Natural killer cell treated with Interleukin-12 subunit alpha and Interleukin-12 subunit beta and Interleukin-15 and Interleukin-18, amount 100 ng/mL, for 72 hours (primary cell): ENCODE measurements around the gene ADGRV1. TPM values are rescaled to one million over a fixed set of nuclear protein-coding genes. Genes with fewer than 3 reads are reported as not detected.
"Not testable (repeated sequence)": the region's sequence is repeated elsewhere in the genome, so short reads cannot be mapped to it uniquely, and the experiment has no call there.

Experiments used
- ATAC-seq, 2 donors: fragments of 150-1000 bp; cut with Tn5 transposase in 1 of 2; sonication (Bioruptor Pico), chemical (Tn5 transposase) in 1 of 2; 2 replicates each; pipeline ENCODE4 v1.10.0; 2021
- DNase-seq: peaks from one replicate; pipeline ENCODE4 v3.0.0; 2022; ENCODE audit warnings: low spot score
- H3K27ac Mint-ChIP-seq, 2 donors: 1 replicate in 1 of 2; 2 replicates in 1 of 2; pipeline ENCODE4 v1.8.0; 2022; ENCODE audit warnings: mixed read lengths in 2 of 2, mild to moderate bottlenecking in 1 of 2, moderate library complexity in 1 of 2
- H3K27me3 Mint-ChIP-seq, 2 donors: 1 replicate in 1 of 2; 2 replicates in 1 of 2; pipeline ENCODE4 v1.8.0; 2022; ENCODE audit warnings: mixed read lengths in 2 of 2
- H3K36me3 Mint-ChIP-seq: one replicate; pipeline ENCODE4 v1.8.0; 2022; ENCODE audit warnings: mixed read lengths
- H3K4me1 Mint-ChIP-seq, 2 donors: 1 replicate in 1 of 2; 2 replicates in 1 of 2; pipeline ENCODE4 v1.8.0; 2022; ENCODE audit warnings: low read depth in 2 of 2, mixed read lengths in 2 of 2, mild to moderate bottlenecking in 1 of 2
- H3K4me3 Mint-ChIP-seq: one replicate; pipeline ENCODE4 v1.8.0; 2022; ENCODE audit warnings: mixed read lengths
- H3K9me3 Mint-ChIP-seq: 2 replicates; pipeline ENCODE4 v1.8.0; 2022; ENCODE audit warnings: mixed read lengths
- total RNA-seq, 2 donors: library from RNA; stranded (reverse); gene quantifications; one replicate each; pipeline ENCODE4 v1.2.3, GENCODE V29; 2022

The ADGRV1 gene
- total RNA-seq, 2 donors from 2014 or later = 0.33 TPM; not detected in 1

- no peak overlapping the region for H3K27ac Mint-ChIP-seq
- H3K27me3 Mint-ChIP-seq = no peaks in the 10 kb centered on the region
- H3K4me1 Mint-ChIP-seq = no peaks in the 10 kb centered on the region
- no peaks in the 10 kb centered on the region for H3K9me3 Mint-ChIP-seq
- no peaks in the 10 kb centered on the region for H3K36me3 Mint-ChIP-seq
- ATAC-seq (no peak), DNase-seq (no peak)
- no peak overlapping the region for H3K4me3 Mint-ChIP-seq
Observed at GRCh38 chr5:90983711-90984124, 425.1 kb downstream of the ADGRV1 start.

DNA sequence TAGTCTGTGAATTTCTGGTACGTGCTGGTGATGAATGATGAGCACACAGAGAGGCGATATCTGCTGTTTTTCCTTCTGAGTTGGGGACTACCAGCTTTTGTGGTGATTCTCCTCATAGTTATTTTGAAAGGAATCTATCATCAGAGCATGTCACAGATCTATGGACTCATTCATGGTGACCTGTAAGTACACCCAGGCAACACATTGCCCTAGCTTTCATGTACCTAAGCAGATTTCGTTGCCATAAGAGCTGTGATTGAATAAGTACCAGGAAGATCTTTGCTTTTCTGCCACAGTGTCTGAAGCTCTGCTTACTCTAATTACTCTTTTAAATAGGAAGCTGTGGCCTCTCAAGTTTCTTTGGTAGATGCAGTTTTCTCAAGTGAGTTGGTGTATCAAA lies 426.7 kb downstream of the ADGRV1 start:
- Mint-ChIP-seq H3K4me1 (no peaks in the 10 kb centered on the region), H3K9me3 (no peaks in the 10 kb centered on the region), H3K4me3 (no peak overlapping the region), H3K27me3 (peaks cover 3 to 6% of the 10 kb centered on the region in 2 donors), H3K36me3 (no peaks in the 10 kb centered on the region), H3K27ac (no peak overlapping the region)
- ATAC-seq (no peak), DNase-seq (no peak)

DNA sequence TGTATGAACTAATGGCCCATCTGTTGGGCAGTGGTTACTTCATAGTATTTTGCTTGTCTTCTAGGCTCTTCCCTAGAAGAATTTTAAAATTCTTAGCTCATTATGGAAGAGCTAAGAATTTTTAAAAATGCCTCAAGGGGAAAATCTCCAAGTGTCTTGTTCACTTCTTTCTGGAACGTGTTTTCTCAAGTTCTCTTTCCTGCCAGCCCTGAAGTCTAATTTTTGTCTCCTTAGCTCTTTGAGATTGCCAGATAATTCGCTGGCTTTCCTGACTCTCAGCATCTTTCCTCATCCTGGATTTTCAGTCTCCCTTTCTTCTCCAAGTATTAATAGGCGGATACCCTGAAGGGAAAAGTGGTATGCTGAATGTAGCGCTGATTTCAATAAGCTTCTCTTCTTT lies 429.1 kb downstream of the ADGRV1 start:
- no peaks in the 10 kb centered on the region for H3K36me3 Mint-ChIP-seq
- peaks cover 3 to 6% of the 10 kb centered on the region in 2 donors for H3K27me3 Mint-ChIP-seq
- DNase-seq (no peak), ATAC-seq (no peak)
- H3K4me3 Mint-ChIP-seq = no peak overlapping the region
- no peaks in the 10 kb centered on the region for H3K4me1 Mint-ChIP-seq
- H3K9me3 Mint-ChIP-seq = no peaks in the 10 kb centered on the region
- H3K27ac Mint-ChIP-seq = no peak overlapping the region

- ATAC-seq (no peak), DNase-seq (no peak)
- Mint-ChIP-seq H3K27ac (no peak overlapping the region), H3K4me3 (no peak overlapping the region), H3K9me3 (peaks cover 4% of the 10 kb centered on the region), H3K4me1 (no peaks in the 10 kb centered on the region), H3K36me3 (peaks cover 9% of the 10 kb centered on the region), H3K27me3 (peaks cover 6 to 9% of the 10 kb centered on the region in 2 donors)
Observed at GRCh38 chr5:90991201-90991600, 432.6 kb downstream of the ADGRV1 start.

DNA sequence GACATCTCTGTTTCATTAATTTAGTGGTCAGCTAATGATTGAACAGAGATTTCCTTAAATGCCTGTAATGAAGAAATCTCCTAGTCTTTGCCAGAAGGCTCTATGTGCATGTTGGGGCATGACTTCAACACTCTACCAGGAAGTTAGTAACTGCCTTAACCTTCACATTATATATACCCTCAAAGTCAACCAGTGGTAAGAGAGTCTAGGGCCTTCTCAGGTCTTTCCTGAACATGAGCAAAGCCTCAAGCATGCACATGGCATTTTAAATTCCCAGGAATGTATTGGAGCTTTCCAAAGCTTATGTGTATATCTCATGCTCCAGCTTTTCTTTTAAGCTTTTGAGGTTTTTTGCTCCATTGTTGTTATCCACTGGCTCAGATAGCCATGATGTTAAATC lies 436.2 kb downstream of the ADGRV1 start:
- no peak for DNase-seq
- Mint-ChIP-seq H3K9me3 (peaks cover 4% of the 10 kb centered on the region), H3K4me3 (no peak overlapping the region)

GRCh38 chr5:90996089-90996488 lies 437.5 kb downstream of the ADGRV1 start:
- ATAC-seq (no peak), DNase-seq (peak; percentile 58)
- H3K9me3 Mint-ChIP-seq = peaks cover 4% of the 10 kb centered on the region
- no peak overlapping the region for H3K27ac Mint-ChIP-seq
- peaks cover 9% of the 10 kb centered on the region for H3K36me3 Mint-ChIP-seq
- peaks cover 0 to 6% of the 10 kb centered on the region in 2 donors for H3K27me3 Mint-ChIP-seq
- H3K4me3 Mint-ChIP-seq = no peak overlapping the region
- H3K4me1 Mint-ChIP-seq = no peaks in the 10 kb centered on the region

More for the DNA sequence above, 436.2 kb downstream of the ADGRV1 start:
- peaks cover 0 to 6% of the 10 kb centered on the region in 2 donors for H3K27me3 Mint-ChIP-seq
- no peaks in the 10 kb centered on the region for H3K4me1 Mint-ChIP-seq
- H3K36me3 Mint-ChIP-seq = peaks cover 9% of the 10 kb centered on the region
- ATAC-seq = no peak
- H3K27ac Mint-ChIP-seq = no peak overlapping the region

DNA sequence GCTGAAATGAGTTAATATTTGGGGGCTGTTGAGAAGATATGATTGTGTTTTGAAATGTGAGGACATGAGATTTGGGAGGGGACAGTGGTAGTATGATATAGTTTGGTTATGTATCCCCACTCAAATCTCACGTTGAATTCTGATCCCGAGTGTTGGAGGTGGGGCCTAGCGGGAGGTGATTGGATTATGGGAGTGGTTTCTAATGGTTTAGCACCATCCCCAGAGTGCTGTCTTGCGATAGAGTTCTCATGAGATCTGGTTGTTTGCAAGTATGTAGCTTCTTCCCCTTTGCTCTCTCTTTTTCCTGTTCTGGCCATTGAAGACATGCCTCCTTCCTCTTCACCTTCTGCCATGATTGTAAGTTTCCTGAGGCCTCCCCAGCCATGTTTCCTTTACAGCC lies 438.5 kb downstream of the ADGRV1 start:
- Mint-ChIP-seq H3K27me3 (peaks cover 0 to 6% of the 10 kb centered on the region in 2 donors), H3K27ac (no peak overlapping the region), H3K9me3 (peaks cover 4% of the 10 kb centered on the region), H3K4me3 (no peak overlapping the region), H3K4me1 (no peaks in the 10 kb centered on the region), H3K36me3 (peaks cover 9% of the 10 kb centered on the region)
- ATAC-seq (no peak), DNase-seq (no peak)

GRCh38 chr5:91000743-91001142 lies 442.1 kb downstream of the ADGRV1 start:
- Mint-ChIP-seq H3K27me3 (peaks cover 3 to 8% of the 10 kb centered on the region in 2 donors), H3K36me3 (peaks cover under 1% of the 10 kb centered on the region), H3K9me3 (no peaks in the 10 kb centered on the region), H3K4me3 (no peak overlapping the region), H3K4me1 (no peaks in the 10 kb centered on the region), H3K27ac (no peak overlapping the region)
- ATAC-seq (no peak), DNase-seq (no peak)

- H3K36me3 Mint-ChIP-seq = no peaks in the 10 kb centered on the region
- no peak overlapping the region for H3K4me3 Mint-ChIP-seq
Observed at GRCh38 chr5:91006713-91007112, 448.1 kb downstream of the ADGRV1 start.

DNA sequence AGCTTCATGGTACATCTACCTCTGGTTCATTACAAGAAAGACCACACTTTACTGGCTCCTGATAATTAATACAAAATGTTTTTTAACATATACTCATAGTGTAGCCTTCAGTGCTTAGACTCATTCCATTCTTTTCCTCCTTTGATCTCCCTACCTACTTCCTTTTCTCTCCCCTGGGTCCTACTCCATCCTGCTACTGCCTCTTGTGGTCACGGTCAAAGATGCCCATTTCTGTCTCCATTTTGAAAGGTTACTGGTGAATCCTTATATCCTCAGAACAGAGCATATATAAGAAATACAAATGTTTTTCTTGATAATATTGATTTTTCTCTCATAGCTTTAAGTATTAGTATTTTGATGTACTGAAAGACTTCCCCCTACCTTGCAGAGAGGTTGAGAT lies 448.7 kb downstream of the ADGRV1 start:
- H3K4me1 Mint-ChIP-seq = no peaks in the 10 kb centered on the region
- no peaks in the 10 kb centered on the region for H3K36me3 Mint-ChIP-seq
- DNase-seq = no peak
- no peaks in the 10 kb centered on the region for H3K9me3 Mint-ChIP-seq
- peaks cover 9 to 28% of the 10 kb centered on the region in 2 donors for H3K27me3 Mint-ChIP-seq
- ATAC-seq = no peak
- H3K4me3 Mint-ChIP-seq = no peak overlapping the region
- no peak overlapping the region for H3K27ac Mint-ChIP-seq

More at GRCh38 chr5:91006713-91007112, 448.1 kb downstream of the ADGRV1 start:
- H3K27me3 Mint-ChIP-seq = peaks cover 4 to 23% of the 10 kb centered on the region in 2 donors
- no peaks in the 10 kb centered on the region for H3K9me3 Mint-ChIP-seq
- no peak for ATAC-seq
- no peaks in the 10 kb centered on the region for H3K4me1 Mint-ChIP-seq
- H3K27ac Mint-ChIP-seq = no peak overlapping the region
- DNase-seq = no peak

DNA sequence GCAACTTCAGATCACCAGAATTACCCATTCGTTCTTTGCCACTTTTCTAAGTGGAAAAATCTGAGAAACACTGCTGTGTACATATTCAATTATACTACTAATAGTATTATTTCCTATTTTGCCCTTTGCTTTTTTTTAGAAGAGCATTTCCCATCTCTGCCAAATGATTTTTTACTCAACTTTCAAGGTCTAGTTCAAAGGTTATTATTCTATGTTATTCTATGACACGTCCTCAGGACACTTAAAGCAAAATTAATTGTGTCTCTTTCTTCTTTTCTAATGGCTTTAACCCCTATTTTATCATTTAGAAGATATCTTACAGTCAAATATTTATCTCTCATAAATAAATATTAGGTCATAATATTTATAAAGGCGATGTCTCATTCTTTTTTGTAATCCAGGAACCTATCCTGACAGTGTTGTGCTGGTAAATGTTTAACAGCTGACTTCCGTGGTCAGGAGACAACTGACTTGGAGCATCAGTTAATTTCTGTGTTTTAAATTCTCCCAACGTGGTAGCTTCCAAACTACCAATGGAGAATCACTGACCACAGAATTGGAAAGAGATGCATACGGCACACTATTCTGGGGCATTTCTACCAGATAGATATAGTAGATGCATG lies 449.3 kb downstream of the ADGRV1 start:
- no peak for ATAC-seq
- Mint-ChIP-seq H3K27me3 (peaks cover 9 to 31% of the 10 kb centered on the region in 2 donors), H3K9me3 (no peaks in the 10 kb centered on the region), H3K27ac (no peak overlapping the region), H3K4me3 (no peak overlapping the region), H3K36me3 (no peaks in the 10 kb centered on the region), H3K4me1 (no peaks in the 10 kb centered on the region)
- DNase-seq = no peak

DNA sequence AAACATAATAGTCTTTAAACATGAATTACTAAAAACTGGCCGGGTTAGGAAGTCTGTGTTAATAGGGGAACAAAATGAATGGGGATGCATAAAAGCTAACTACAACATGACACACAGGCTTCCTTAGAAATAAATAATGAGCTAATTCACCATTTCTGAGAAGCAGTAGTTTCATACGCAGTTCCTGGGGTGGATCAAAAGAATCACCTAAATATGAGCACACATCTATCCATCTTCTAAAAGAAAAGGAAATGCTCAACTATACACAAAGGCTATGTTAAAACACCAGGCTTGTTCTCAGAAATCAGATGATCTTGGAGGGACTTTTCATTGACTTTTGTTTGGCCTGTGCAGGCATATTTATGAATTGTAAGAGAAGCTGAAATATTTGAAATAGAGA lies 451.5 kb downstream of the ADGRV1 start:
- peaks cover 4% of the 10 kb centered on the region for H3K9me3 Mint-ChIP-seq

GRCh38 chr5:91011029-91011428 lies 452.4 kb downstream of the ADGRV1 start:
- Mint-ChIP-seq H3K4me1 (no peaks in the 10 kb centered on the region), H3K4me3 (no peak overlapping the region), H3K27ac (no peak overlapping the region), H3K36me3 (peaks cover 12% of the 10 kb centered on the region), H3K27me3 (peaks cover 22 to 42% of the 10 kb centered on the region in 2 donors), H3K9me3 (peaks cover 8% of the 10 kb centered on the region)
- ATAC-seq (no peak), DNase-seq (no peak)

More for the DNA sequence above, 451.5 kb downstream of the ADGRV1 start:
- Mint-ChIP-seq H3K36me3 (peaks cover 4% of the 10 kb centered on the region), H3K27me3 (peaks cover 17 to 33% of the 10 kb centered on the region in 2 donors), H3K27ac (no peak overlapping the region), H3K4me3 (no peak overlapping the region), H3K4me1 (no peaks in the 10 kb centered on the region)
- no peak for DNase-seq
- no peak for ATAC-seq

DNA sequence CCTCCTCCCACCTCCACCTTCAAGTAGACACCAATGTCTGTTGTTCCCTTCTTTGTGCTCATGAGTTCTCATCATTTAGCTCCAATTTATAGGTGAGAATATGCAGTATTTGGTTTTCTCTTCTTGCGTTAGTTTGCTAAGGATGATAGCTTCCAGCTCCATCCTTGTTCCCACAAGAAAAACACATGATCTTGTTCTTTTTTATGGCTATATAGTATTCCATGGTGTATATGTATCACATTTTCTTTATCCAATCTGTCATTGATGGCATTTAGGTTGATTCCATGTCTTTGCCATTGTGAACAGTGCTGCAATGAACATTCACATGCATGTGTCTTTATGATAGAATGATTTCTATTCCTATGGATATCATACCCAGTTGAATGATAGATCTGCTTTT lies 454.3 kb downstream of the ADGRV1 start:
- not testable (repeated sequence) for H3K27ac Mint-ChIP-seq, H3K9me3 Mint-ChIP-seq, H3K4me3 Mint-ChIP-seq, ATAC-seq, DNase-seq, H3K4me1 Mint-ChIP-seq
- H3K27me3 Mint-ChIP-seq = peaks cover 26 to 29% of the 10 kb centered on the region in 2 donors
- H3K36me3 Mint-ChIP-seq = peaks cover 12% of the 10 kb centered on the region

- Mint-ChIP-seq H3K27me3 (peaks cover 29% of the 10 kb centered on the region in 2 donors), H3K36me3 (peaks cover 12% of the 10 kb centered on the region), H3K27ac (no peak overlapping the region), H3K4me1 (peaks cover 0 to 4% of the 10 kb centered on the region in 2 donors), H3K9me3 (peaks cover 8% of the 10 kb centered on the region), H3K4me3 (no peak overlapping the region)
- DNase-seq (no peak), ATAC-seq (no peak)
Observed at GRCh38 chr5:91016322-91016721, 457.7 kb downstream of the ADGRV1 start.
